Activated T-cell treated with anti-CD3 and anti-CD28 coated beads, Interleukin-2, amount 50 U/mL, for 72 hours (primary cell): ENCODE data around the gene GPRASP1. TPM values are rescaled to one million over a fixed set of nuclear protein-coding genes. Genes with fewer than 3 reads are reported as not detected.

ENCODE experiments used
- ATAC-seq, 2 donors: fragments of 150-1000 bp; cut with Tn5 transposase; replicated peaks in 1 of 2; 2 replicates each; pipeline ENCODE4 v1.10.0; 2021; ENCODE audit warnings: moderate library complexity in 2 of 2, mild to moderate bottlenecking in 1 of 2
- DNase-seq, 2 donors: peaks; one replicate each; pipeline ENCODE4 v3.0.0; 2021 to 2022; ENCODE audit warnings: mixed read lengths in 1 of 2
- H3K27ac Mint-ChIP-seq: one replicate; pipeline ENCODE4 v1.8.0; 2022; ENCODE audit warnings: mild to moderate bottlenecking, moderate library complexity, mixed read lengths
- H3K27me3 Mint-ChIP-seq: one replicate; pipeline ENCODE4 v1.8.0; 2022; ENCODE audit warnings: low read depth, mixed read lengths
- H3K36me3 Mint-ChIP-seq, 2 donors: one replicate each; pipeline ENCODE4 v1.8.0; 2022; ENCODE audit warnings: mixed read lengths in 2 of 2, mild to moderate bottlenecking in 1 of 2; ENCODE audit not compliant: insufficient read depth in 2 of 2
- H3K4me1 Mint-ChIP-seq: one replicate; pipeline ENCODE4 v1.8.0; 2022; ENCODE audit warnings: low read depth, mixed read lengths
- H3K4me3 Mint-ChIP-seq, 2 donors: one replicate each; pipeline ENCODE4 v1.8.0; 2022; ENCODE audit warnings: mild to moderate bottlenecking in 2 of 2, mixed read lengths in 2 of 2, moderate library complexity in 2 of 2
- H3K9me3 Mint-ChIP-seq, 2 donors: one replicate each; pipeline ENCODE4 v1.8.0; 2022; ENCODE audit warnings: mixed read lengths in 2 of 2
- total RNA-seq, 2 donors: library from RNA; stranded (reverse); gene quantifications; one replicate each; pipeline ENCODE4 v1.2.3, GENCODE V29; 2022

The GPRASP1 gene
- 1 to 10 TPM; 5.9 to 7.4 TPM for total RNA-seq

GRCh38 chrX:102651242-102652011 lies at the start of gene GPRASP1:
Gene GPRASP1, plus strand, starts transcription at chrX:102651483. Its CDS starts 2,431 bp downstream, at chrX:102653914.
- Mint-ChIP-seq H3K4me1 (peaks cover 17% of the 10 kb centered on the region), H3K36me3 (peaks cover 4 to 6% of the 10 kb centered on the region in 2 donors), H3K27me3 (peaks cover 8% of the 10 kb centered on the region), H3K27ac (peak within 1 kb of the TSS; percentile 87), H3K9me3 (no peaks in the 10 kb centered on the region), H3K4me3 (peak within 1 kb of the TSS; percentile 94 to 96)
- ATAC-seq (peak; percentile 59 to 74), DNase-seq (peak; percentile 49 to 53)

DNA sequence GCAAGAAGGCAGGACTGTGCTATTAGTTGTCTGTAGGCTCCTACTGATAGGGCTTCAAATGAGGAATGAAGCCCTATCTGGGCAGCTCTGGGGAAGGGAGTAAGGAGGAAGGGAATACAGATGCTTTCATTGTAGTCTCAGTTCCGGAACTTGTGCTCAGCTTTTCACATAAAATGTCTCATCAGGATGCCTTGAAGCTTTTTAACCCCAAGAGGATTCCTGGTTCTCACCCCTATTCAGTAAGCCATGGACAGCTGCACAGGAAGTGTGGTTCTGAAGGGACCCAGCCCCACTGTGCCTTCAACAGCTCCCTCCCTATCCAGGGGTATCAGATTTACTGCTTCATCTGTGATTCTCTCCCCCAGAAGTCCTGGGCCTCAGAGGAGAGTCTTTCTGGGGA lies 47.0 kb upstream of the GPRASP1 start:
- peaks cover 20% of the 10 kb centered on the region for H3K4me1 Mint-ChIP-seq
- no peak overlapping the region for H3K27ac Mint-ChIP-seq
- peaks cover 6% of the 10 kb centered on the region for H3K27me3 Mint-ChIP-seq
- ATAC-seq = no peak
- no peak for DNase-seq
- H3K36me3 Mint-ChIP-seq = peaks cover 4% of the 10 kb centered on the region in 2 donors
- no peak overlapping the region for H3K4me3 Mint-ChIP-seq
- no peaks in the 10 kb centered on the region for H3K9me3 Mint-ChIP-seq

- no peak overlapping the region for H3K4me3 Mint-ChIP-seq
- DNase-seq (no peak), ATAC-seq (no peak)
- no peak overlapping the region for H3K27ac Mint-ChIP-seq
- peaks cover 3% of the 10 kb centered on the region for H3K27me3 Mint-ChIP-seq
- H3K36me3 Mint-ChIP-seq = peaks cover 0 to 6% of the 10 kb centered on the region in 2 donors
- H3K9me3 Mint-ChIP-seq = no peaks in the 10 kb centered on the region
- peaks cover 12% of the 10 kb centered on the region for H3K4me1 Mint-ChIP-seq
Measured at GRCh38 chrX:102606115-102606514, 45.2 kb upstream of the GPRASP1 start.

- peaks cover 2 to 11% of the 10 kb centered on the region in 2 donors for H3K36me3 Mint-ChIP-seq
Measured at GRCh38 chrX:102610905-102611304, 40.4 kb upstream of the GPRASP1 start.

DNA sequence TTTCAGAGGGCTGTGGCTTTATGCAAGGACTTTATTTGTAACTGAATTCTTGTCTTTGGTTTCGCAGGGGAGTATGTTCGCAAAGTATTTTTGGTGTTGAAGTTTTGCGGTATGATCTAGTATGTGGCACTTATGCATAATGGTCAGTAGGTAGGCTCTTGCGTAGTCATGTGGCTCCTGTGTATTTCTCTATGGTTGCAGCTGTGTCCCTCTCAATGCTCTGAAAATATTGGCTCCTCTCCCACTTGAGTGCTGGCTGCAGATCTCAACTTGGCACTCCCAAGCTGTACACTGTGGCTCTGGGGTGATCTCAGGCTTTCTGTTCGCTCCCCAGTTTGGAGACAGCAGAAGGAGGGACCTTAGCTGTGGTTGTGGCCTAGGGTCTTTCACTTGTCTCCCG lies 27.2 kb upstream of the GPRASP1 start:
- H3K4me3 Mint-ChIP-seq = peak overlapping the region; percentile 7 to 13
- no peak for ATAC-seq
- H3K27me3 Mint-ChIP-seq = peaks cover 15% of the 10 kb centered on the region
- peaks cover 15 to 29% of the 10 kb centered on the region in 2 donors for H3K36me3 Mint-ChIP-seq
- DNase-seq = no peak
- peaks cover 10 to 17% of the 10 kb centered on the region in 2 donors for H3K9me3 Mint-ChIP-seq
- H3K27ac Mint-ChIP-seq = no peak overlapping the region
- H3K4me1 Mint-ChIP-seq = peaks cover 13% of the 10 kb centered on the region

More at GRCh38 chrX:102610905-102611304, 40.4 kb upstream of the GPRASP1 start:
- ATAC-seq = no peak
- H3K4me1 Mint-ChIP-seq = peaks cover 12% of the 10 kb centered on the region
- H3K4me3 Mint-ChIP-seq = no peak overlapping the region
- H3K9me3 Mint-ChIP-seq = no peaks in the 10 kb centered on the region
- peaks cover 7% of the 10 kb centered on the region for H3K27me3 Mint-ChIP-seq
- DNase-seq = no peak
- no peak overlapping the region for H3K27ac Mint-ChIP-seq

GRCh38 chrX:102627640-102628039 lies 23.6 kb upstream of the GPRASP1 start:
- Mint-ChIP-seq H3K27me3 (peaks cover 15% of the 10 kb centered on the region), H3K27ac (no peak overlapping the region), H3K4me3 (no peak overlapping the region), H3K9me3 (no peaks in the 10 kb centered on the region), H3K4me1 (peaks cover 13% of the 10 kb centered on the region), H3K36me3 (peaks cover 2 to 3% of the 10 kb centered on the region in 2 donors)
- ATAC-seq (no peak), DNase-seq (no peak)

DNA sequence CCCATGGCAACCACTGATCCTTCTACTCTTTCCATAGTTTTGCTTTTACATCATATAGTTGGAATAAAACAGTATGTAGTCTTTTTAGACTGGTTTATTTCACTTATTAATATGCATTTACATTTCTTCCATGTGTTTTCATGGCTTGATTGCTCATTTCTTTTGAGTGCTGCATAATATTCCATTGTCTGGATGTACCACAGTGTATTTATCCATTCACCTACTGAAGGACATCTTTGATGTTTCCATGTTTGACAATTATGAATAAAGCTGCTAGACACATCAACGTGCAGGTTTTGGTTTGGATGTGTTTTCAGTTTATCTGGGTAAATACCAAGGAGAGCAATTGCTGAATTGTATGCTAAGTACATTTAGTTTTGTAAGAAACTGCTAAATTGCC lies 13.7 kb upstream of the GPRASP1 start:
- Mint-ChIP-seq H3K9me3 (peaks cover 3 to 7% of the 10 kb centered on the region in 2 donors), H3K4me3 (no peak overlapping the region), H3K27me3 (no peaks in the 10 kb centered on the region), H3K36me3 (peaks cover 4 to 7% of the 10 kb centered on the region in 2 donors), H3K27ac (no peak overlapping the region), H3K4me1 (no peaks in the 10 kb centered on the region)
- no peak for ATAC-seq
- no peak for DNase-seq

DNA sequence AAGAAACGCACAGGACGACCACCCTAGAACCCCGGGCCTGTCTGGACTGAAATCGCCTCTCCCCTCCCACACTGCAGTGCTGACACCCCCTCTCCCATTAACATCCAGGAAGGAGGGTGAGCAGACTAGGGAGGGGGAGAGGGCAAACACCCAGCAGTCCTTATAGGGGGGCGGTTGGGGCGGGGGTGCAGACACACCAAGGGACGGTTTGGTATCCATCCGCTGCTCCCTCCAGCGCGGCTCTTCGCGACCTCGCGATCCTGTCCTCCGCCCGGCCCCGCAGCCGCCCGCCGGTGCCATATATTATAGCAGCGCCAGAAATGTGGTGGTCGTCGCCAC lies 411 bp upstream of the GPRASP1 start:
- H3K9me3 Mint-ChIP-seq = no peaks in the 10 kb centered on the region
- ATAC-seq (peak in 1 of 2 donors; percentile 42), DNase-seq (no peak)
- H3K27me3 Mint-ChIP-seq = peaks cover 8% of the 10 kb centered on the region
- H3K36me3 Mint-ChIP-seq = peaks cover 4 to 6% of the 10 kb centered on the region in 2 donors
- peak overlapping the region; percentile 87 for H3K27ac Mint-ChIP-seq
- H3K4me3 Mint-ChIP-seq = peak overlapping the region; percentile 94 to 96
- peaks cover 17% of the 10 kb centered on the region for H3K4me1 Mint-ChIP-seq

DNA sequence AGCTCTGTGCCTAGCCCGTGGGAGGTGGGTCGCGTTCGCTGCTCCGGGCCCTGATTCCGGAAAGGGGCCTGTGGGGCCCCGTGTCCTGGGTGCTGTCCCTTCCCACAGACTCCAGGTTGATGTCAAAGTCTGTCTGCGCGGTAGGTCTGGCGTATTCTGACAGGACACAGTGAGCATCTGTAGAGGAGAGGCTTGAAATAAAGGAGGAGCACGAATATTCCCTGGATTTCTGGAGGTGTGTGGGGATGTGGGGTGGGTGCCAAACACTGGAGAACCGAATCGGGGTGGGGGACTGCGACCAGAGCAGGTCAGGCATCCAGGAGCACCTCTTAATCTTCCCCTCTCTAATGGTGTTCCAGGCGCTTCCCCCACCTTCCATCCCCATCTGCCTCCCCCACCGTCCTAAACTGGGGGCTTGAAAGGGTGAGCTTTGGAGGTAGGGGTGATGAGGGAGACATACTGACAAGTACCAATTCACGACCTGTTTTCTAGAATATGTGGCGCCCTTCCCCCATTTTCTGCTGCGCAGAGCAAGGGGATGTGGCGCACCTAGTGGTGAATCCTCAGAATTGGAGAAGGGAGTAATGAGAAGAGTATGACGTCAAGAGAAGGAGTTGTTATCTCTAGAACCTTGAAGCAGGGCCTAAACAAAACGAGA lies 877 bp downstream of the GPRASP1 start:
- H3K4me3 Mint-ChIP-seq = peak overlapping the region; percentile 94 to 96
- peaks cover 8% of the 10 kb centered on the region for H3K27me3 Mint-ChIP-seq
- ATAC-seq (peak; percentile 65 to 70), DNase-seq (peak; percentile 50 to 59)
- no peaks in the 10 kb centered on the region for H3K9me3 Mint-ChIP-seq
- H3K27ac Mint-ChIP-seq = peak overlapping the region; percentile 33
- peaks cover 4 to 6% of the 10 kb centered on the region in 2 donors for H3K36me3 Mint-ChIP-seq
- peaks cover 17% of the 10 kb centered on the region for H3K4me1 Mint-ChIP-seq

- no peak for DNase-seq
- Mint-ChIP-seq H3K36me3 (peaks cover 4 to 6% of the 10 kb centered on the region in 2 donors), H3K9me3 (no peaks in the 10 kb centered on the region), H3K27me3 (peaks cover 15% of the 10 kb centered on the region), H3K4me1 (peaks cover 30% of the 10 kb centered on the region), H3K4me3 (no peak overlapping the region), H3K27ac (no peak overlapping the region)
- no peak for ATAC-seq
Measured at GRCh38 chrX:102654696-102655095, 3.4 kb downstream of the GPRASP1 start.

- Mint-ChIP-seq H3K27ac (no peak overlapping the region), H3K4me3 (peak overlapping the region; percentile 37 to 39), H3K27me3 (peaks cover 14% of the 10 kb centered on the region), H3K9me3 (no peaks in the 10 kb centered on the region), H3K4me1 (peaks cover 24% of the 10 kb centered on the region), H3K36me3 (peaks cover 0 to 2% of the 10 kb centered on the region in 2 donors)
- DNase-seq (no peak), ATAC-seq (no peak)
Measured at GRCh38 chrX:102658556-102658955, 7.3 kb downstream of the GPRASP1 start.

GRCh38 chrX:102659790-102660757 lies 8.8 kb downstream of the GPRASP1 start:
- peak overlapping the region; percentile 88 for H3K27ac Mint-ChIP-seq
- peaks cover 21% of the 10 kb centered on the region for H3K4me1 Mint-ChIP-seq
- ATAC-seq (peak; percentile 96 to 99), DNase-seq (peak; percentile 82 to 84)
- peak overlapping the region; percentile 96 for H3K4me3 Mint-ChIP-seq
- peaks cover 0 to 3% of the 10 kb centered on the region in 2 donors for H3K36me3 Mint-ChIP-seq
- H3K27me3 Mint-ChIP-seq = peaks cover 14% of the 10 kb centered on the region
- H3K9me3 Mint-ChIP-seq = no peaks in the 10 kb centered on the region
